HG03565 (cell line): ENCODE measurements around the gene EXTL2.
"Not testable (repeated sequence)": the region's sequence is repeated elsewhere in the genome, so short reads cannot be mapped to it uniquely, and the experiment has no call there.

ENCODE experiments used
- ATAC-seq: cut with Tn5 transposase; IDR thresholded peaks from one replicate; pipeline ENCODE4 v1.9.1; 2021; ENCODE audit warnings: mild to moderate bottlenecking, moderate library complexity; ENCODE audit not compliant: unreplicated experiment

Gene EXTL2

DNA sequence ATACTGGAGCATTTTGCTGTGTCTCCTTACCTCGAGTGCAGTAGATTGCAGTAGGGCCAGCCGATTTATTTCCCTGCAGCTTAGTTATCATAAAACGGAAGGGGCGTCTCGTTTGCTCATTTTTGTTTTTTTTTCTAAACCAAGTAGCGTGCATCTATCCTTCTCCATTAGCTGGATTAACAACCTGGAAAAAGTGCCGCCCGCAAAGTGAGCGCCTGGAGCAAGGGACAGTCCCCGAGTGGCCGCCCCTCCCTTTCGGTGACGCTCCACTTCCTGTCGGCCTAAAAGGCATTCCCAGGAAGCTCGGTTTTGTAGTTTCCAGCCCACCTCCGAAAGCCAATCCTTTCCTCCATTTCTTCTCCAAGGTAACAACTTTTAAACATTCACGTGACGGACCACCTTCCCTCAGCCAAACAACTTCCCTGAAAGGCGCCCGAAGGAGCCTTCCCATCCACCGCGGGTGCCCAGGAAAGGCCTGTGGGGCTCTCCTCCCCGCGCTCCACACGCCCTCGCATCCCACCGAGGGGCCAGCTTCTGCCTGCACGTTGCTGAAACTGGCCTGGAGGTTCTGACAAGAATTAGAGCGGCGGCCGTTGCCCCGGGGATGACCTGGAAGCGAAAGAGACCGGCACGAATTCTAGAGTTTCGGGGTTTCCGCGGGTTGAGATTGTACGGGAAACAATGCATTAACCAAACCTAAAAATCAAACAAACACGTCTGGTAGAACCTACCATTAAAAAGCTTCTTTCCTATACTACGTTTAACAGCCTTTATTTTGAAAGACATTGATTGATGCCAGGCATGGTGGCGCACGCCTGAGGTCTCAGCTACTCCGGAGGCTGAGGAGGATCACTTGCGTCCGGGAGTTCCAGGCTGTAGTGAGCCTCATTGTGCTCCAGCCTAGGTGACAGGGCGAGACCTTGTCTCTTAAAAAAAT is at the start of gene EXTL2:
Gene EXTL2, minus strand, starts transcription at position 240 of the 937 bp plus-strand sequence. CDS start 6,085 bp downstream, outside the sequence.
- peak; percentile 28 for ATAC-seq

DNA sequence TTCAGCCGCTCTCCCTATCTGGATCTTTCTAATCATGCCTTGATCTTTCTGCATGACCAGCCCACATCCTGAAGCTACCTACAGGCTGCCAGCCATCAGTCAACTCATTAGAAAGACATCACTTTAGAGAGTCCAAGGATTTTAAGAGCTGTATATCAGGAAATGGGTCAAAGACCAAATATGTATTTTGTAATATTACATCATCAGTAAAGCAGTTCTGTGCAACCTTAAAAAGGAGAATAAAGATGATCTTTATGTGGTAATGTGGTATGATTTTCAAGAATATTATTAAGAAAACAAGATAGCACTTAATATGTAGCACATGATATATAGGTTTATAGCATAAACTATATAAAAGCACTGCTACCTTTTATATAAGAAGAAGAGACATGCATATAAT is 48.9 kb upstream of the EXTL2 start:
- ATAC-seq, result no peak

DNA sequence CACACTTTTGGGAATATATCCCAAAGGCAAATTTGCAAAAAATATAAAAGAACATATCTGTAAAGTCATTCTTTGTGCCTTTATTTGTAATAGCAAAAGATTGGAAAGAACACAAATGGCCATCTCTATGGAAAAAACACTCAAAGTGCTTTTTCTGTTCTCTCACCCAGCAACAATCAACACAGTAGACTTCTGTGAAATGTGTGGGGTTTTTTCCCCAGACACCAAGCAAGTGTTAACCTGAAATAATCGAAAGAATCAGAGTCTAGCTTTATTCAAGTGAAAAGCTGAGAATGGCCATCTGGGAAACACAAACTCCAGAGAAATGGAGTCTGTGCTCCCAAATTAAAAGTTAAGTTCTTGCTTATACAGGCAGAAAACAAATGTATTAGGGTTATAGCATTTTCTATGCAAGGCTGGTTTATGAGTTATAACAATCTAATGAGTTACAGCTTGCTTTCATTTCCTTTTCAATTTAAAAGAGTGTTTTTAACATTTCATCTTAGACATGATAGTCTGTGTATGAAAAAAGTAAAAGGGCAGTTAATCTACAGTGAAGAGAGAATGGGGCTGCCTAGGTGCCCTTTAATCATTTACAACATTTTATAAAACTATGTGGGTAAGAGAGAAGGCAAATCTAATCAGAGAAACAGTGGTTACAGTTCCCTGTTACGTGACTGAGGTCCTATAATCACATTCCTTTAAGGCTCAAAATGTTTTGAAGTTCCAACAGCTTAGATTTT is 47.8 kb upstream of the EXTL2 start:
- no peak for ATAC-seq

GRCh38 chr1:100941580-100942216 is 47.1 kb upstream of the EXTL2 start:
- no peak for ATAC-seq

- ATAC-seq, result no peak
These were observed 46.5 kb upstream of the EXTL2 start for GRCh38 chr1:100941098-100941527.

GRCh38 chr1:100936194-100936967 is 41.7 kb upstream of the EXTL2 start:
- no peak for ATAC-seq

GRCh38 chr1:100933555-100933954 is 38.9 kb upstream of the EXTL2 start:
- not testable (repeated sequence) for ATAC-seq

DNA sequence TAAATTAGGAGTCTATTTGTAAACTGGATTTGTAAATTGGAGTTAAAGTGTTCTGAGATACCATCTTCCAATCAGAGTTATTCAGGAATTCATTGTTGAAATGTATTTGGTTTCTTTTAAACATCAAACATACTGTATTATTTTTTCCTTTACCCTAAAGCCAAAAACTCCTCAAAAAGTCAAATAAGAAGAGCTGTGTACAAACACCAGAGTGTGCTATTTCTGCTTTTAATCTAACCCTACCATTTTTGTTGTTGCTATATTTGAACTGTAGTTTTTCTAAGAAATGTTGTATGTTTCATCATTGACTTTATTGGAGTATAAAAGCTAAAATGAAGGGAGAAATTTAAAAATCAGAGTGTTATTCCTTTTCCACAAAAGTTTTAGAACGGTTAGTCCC is 37.1 kb upstream of the EXTL2 start:
- no peak for ATAC-seq

GRCh38 chr1:100930494-100930893 is 35.9 kb upstream of the EXTL2 start:
- ATAC-seq, result no peak

GRCh38 chr1:100928128-100928527 is 33.5 kb upstream of the EXTL2 start:
- ATAC-seq, result no peak

GRCh38 chr1:100927276-100927675 is 32.6 kb upstream of the EXTL2 start:
- ATAC-seq, result peak; percentile 39

DNA sequence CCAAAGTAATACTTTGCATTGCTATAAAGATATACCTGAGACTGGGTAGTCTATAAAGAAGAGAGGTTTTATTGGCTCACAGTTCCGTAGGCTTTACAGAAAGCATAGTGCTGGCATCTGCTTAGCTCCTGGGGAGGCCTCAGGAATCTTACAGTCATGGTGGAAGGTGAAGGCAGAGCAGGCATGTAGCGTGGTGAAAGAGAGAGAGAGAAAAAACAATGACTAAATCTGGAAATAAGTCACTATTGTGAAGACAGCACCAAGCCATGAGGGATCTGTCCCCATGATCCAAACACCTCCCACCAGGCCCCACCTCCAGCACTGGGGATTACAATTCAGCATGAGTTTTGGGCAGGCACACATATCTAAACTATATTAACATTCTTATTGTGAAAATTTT is 31.6 kb upstream of the EXTL2 start:
- ATAC-seq, result no peak

DNA sequence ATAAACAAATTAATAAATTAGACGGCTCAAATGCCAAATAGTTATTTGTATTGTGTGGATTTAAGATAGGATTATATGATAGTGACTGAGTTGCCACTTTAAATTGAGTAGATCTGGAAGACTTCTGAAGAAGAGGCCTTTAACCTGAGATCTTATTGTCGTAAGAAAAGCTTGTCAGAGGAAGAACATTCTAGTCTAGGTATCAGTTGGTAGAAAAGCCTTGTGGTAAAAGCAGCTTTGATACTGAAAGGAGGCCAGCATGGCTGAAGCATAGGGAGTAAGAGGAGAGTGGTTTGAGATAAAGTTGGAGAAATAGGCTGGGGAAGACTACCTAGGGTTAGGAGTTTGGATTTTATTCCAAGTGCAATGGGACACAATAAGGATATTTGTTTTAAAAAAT is 30.3 kb upstream of the EXTL2 start:
- no peak for ATAC-seq

DNA sequence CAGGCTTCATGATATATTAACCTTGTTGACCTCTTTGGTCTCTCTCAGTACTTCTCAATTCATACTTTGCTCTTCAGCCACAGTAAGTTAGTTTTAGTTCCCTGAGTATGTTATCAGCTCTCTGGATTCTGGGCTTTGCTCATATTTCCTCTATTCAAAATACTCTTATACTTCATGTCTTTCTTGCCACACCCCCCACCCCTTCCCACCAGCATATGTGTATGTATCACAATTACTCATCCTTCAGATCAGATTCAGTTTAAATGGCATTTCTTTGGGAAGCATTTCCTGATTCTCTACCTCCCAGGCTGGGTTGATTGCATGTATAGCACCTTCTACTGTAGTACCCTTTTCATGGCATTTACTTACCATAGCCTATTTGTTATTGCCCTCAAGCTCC is 29.6 kb upstream of the EXTL2 start:
- ATAC-seq, result no peak

DNA sequence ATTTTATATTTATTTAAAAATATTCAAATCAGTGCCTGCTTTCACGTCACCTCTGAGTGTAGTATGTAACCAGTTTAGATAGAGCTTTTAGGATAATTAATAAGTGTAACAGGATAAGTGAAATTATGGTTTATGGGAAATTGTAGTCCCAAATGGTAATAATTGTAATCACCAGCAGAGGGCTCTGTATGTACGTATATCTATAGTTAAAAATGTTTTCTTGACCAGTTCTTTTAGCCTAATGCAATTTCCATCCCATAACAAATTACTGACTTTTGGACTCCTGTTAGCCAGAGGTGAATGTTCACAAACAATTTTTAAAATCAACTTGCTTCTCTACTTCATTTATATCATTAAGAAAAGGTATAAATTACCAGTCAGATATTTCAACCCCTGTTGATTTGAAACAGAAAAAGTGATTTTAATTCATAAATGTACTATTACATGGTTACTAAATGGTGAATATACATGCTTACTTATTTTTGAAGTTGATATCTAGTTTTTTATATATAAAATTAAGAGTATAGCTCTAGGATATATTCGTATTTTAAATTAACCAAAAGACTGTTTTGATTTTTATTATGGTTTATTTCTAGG is 26.6 kb upstream of the EXTL2 start:
- ATAC-seq, result no peak

GRCh38 chr1:100912019-100912418 is 17.4 kb upstream of the EXTL2 start:
- ATAC-seq, result no peak

- ATAC-seq, result no peak
These were observed 14.4 kb upstream of the EXTL2 start for GRCh38 chr1:100909018-100909417.

- ATAC-seq, result no peak
These were observed 13.2 kb upstream of the EXTL2 start for GRCh38 chr1:100907887-100908286.

DNA sequence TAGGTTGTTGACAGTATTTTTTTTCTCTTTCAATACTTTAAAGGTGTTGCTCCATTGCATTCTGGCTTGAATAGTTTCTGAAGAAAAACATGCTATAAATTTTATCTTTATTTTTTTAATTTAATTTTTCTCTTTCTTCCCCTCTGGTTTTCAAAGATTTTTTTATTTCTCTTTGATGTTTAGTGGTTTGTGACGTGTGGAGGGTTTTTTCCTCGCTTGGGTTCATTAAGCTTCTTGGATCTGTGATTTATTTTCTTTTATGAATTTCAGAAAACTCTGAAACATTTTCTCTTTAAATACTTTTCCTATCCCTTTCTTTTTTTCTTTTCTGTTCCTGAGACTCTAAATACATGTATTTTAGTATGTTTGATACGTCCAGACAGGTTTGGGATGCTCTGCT is 10.5 kb upstream of the EXTL2 start:
- no peak for ATAC-seq

GRCh38 chr1:100904528-100904927 is 9.9 kb upstream of the EXTL2 start:
- no peak for ATAC-seq
